C1 segment of cervical spinal cord (tissue), 14 donors: ENCODE measurements around the gene HLF.

ENCODE experiments used
- DNase-seq, 14 donors: peaks; one replicate each; lab custom pipeline; 2025; lab: John Stamatoyannopoulos, UW

The HLF gene

DNA sequence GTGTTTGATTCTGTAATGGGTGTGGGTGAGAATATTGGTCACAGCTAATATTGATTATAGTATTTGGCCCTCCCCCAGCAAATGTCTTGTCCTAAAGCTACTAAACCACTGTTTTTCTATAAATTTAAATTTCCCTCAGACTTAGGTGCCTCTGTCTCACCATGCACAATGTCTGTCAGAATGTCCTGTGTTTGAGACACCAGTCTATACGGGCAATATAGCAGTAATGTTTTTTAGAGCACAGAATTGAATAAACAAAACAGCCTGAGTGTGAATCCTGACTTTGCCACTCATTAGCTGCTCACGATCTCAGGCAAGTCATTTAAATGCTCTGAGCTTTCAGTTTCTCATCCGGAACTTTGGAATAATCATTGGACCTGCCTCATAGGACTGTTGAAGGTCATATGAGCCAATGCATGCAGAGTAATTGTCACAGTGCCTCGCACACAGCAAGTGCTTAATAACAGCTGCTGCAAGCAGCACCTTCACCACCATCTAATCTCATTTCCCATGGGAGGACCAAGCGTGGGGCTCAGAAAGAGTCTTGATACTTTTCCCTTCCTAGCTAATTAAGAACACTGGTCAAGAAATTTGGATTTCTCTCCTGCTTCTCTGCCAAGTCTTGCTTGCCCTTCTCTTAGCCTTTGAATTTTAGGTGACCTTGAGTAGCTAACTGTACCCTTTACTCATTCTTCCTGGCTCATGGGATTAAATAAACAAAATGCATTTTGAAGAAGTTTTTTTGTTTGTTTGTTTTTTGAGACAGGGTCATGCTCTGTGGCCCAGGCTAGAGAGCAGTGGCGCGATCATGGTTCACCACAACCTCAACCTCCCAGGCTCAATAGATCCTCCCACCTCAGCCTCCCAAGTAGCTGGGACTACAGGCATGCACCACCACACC lies 9.8 kb downstream of the HLF start:
- no peak for DNase-seq

DNA sequence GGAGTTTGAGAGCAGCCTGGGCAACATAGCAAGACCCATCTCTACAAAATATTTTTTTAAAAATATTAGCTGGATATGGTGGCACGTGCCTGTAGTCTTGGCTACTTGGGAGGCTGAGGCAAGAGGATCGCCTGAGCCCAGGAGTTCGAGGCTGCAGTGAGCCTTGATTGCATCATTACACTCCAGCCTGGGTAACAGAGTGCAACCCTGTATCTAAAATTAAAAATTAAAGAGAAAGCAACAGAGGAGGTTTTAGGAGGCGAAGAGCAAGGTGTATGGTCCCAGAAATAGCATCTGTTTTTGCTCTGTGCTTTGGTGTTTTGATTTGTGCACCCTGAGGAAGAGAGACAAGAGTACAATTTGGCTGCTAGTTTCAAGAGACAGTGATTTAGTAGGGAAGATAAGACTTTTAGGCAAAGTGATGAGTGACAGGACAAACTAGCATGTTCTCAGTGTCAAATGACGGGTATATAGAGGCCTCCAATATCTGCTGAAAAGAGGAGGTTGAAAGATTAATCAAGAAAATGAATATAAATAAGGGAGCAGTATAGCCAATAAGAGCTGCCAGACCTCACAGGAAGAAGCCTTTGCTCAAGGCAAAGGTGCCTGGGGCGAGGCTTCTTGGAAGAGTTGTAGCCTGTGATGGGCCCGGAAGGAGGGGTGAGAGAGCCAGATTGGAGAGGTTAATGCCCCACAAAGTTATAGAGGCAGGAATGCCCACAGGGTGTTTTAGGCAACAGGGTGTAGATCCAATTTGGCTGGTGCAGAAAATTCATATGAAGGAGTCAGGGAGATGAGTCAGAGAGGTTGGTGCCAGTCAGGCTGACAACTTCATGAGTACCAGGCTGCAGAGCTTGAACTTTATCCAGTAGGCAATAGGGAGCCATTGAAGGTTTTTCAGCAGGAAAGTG lies 11.4 kb downstream of the HLF start:
- no peak for DNase-seq

DNA sequence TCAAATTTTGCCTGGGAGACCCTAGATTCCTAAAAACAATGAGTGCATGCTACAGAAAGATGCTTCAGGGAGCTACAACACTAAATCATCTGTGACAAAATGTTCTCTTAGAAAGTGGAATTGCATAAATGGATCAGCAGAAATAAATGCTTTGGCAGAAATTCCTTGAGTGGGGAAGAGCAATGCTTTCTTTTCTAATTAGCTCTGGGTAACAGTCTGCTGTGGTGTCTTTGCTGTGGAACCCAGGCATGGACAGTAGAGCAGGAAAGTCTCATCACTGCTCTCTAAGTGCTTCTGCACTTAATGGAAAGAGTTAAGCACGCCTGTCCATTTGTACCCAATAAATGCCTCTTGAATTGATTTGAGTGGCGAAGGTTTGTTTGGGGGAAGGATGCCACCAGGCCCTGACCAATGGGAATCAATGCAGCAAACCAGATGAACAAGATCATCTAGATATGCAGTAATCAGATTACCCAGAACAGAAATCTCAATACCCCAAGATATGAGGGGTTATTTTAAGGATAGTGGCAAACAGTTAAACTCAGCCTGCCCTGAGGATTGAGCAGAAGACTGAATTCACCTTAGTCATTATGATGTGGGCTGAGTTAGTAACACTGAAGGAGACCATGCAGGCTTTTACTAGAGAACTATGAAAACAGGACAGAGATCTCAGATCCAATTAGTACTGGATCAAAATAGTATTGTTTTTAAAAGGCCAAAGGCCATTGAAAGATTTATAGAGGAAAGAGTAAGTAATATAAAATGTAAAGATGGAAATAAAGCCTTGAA lies 13.6 kb downstream of the HLF start:
- DNase-seq = no peak

DNA sequence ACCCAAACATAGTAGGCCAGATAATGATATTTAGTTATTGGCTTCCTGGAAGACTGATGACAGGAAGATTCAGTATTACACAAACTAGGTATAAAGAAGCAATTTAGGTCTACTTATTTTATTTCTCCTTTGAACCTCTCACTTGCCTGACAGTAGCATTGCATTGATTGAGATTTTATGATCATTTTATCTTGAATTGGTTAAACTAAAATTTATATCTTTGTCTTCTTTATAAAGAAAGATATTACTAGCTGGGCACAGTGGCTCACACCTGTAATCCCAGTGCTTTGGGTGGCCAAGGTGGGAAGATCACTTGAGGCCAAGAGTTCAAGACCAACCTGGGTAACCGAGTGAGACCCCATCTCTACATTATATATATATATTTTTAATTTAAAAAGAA lies 14.4 kb downstream of the HLF start:
- DNase-seq = no peak

DNA sequence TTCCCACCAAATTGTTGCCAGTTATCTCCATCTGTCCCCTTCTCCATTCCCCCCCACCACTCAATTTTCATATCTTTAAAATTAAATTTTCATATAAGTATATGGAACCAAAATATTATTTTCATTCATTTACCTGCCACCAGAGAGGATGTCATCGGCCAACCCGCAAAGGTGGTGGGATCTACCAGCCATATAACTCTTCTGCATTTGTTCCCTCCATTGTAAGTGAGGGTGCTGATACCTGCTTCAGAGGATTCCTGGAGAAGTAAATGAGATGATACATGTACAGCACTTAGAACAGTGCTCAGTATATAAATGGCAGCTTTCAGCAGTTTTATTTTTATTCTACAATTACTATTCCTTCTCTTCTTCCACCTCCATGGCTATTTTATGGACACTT lies 15.0 kb downstream of the HLF start:
- DNase-seq = no peak

DNA sequence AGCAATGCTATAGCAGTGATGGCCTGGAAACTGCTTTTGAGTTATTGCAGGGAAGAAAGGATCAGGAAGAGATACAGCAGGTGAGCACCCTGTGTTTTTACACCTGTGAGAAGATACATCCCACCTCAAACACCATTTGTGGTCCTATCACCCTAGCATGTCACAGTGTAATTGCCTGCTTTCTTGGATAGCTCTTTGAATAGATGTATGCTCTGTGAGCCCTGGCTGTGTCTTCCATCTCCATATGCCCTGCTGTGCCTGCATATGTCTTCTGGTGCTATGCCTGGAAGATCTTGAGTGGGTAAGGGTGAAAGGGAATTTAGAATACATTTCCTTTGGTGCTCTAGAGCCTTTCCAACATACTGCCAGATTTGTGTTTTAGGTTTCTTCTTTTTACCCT lies 15.5 kb downstream of the HLF start:
- no peak for DNase-seq

DNA sequence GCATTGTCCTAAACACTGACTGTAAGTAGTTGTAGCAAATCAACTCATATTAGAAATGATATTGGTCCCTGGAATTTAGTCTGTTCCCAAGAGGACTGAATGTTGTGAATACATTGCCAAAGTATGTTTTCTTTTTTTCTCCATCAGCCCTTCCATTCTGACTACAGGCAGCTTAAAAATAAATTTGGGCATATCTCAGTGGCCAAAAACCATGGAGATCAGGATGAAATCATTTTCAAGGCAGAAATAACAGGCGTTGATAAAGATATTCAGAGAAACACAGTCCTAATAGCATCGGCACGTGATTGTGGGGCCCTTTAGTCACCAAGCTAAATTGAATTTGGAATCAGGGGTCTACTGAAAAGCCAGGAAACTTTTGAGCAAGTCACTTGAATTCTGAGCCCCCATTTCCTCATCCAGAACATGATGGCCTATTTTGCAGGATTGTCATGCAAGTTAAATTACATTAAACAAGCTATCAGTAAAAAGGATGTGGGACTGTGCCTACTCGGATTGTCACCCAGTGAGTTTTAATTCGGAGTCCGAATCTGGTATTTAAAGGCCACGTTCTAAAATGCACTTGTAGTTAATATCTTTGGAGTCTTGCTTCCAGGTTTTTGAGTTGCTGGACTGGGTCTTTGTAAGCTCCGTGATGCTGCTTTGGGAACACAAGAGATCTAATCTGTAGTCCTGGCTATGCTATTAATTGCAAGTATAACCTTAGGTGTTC lies 17.1 kb downstream of the HLF start:
- DNase-seq = no peak

DNA sequence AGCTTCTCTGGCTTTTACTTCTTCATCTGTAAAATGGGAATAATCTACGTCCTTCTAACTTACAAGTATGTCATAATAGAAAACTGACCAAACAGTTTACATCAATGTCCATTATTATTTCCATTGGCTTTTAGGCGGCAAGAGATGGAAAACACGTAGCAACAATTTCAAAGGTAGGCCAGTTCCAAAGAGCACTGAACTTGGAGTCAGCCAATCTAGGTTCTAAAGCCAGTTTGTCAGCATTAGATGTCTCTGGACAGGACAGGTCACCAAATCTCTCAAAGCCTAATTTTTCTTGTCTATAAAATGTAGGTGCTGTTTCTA lies 17.6 kb downstream of the HLF start:
- no peak for DNase-seq

DNA sequence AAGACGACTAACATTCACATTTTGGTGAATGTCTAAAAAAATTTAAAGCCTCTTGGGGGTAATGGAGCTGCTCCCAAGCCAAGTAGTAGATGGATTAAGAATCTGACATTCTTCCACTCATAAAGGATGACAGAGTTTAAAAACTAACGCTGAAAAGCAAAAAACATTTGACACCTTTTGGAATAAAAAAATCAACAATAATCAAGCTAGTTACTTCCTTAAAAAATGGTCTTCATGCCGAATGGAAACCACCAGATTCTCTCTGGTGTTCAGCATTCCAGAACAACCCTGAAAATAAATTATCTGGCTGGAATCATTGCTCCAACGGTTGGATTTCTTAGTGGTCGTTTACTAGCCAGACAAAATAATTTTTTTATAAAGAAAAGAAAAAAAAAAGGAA lies 18.0 kb downstream of the HLF start:
- DNase-seq = no peak

DNA sequence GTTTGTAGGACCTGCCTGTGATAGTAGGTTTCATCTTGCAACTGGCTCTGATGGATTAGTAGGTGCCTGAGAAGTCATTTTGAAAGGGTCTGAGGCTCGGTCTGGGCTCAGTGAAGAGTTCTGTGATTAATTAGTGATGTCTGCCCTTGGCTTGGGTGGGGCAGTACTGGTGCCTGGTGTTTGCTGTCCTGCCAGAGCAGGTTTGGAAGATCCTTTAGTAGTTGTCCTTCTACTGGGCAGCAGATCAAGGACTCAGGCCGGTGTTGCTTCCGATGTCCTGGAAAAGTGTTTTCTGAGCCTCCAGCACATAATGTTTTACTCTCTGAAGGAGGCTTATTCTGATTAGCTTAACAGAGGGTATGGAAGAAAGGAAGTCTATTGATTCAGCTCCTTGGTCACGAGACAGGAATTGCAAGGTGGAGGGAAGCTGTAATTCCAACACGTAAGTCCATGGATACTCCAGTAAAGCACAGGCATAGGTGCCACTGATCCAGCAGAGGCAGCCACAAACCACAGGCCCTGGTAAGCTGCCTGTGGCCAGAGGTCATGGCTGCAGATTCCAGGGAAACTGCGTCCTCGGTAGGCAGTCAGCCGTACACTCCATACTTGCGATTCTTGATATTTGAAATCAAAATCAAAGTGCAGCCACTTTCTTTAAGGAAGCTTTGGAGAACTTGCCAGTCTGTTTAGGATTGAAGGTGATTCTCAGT lies 18.7 kb downstream of the HLF start:
- DNase-seq = no peak

DNA sequence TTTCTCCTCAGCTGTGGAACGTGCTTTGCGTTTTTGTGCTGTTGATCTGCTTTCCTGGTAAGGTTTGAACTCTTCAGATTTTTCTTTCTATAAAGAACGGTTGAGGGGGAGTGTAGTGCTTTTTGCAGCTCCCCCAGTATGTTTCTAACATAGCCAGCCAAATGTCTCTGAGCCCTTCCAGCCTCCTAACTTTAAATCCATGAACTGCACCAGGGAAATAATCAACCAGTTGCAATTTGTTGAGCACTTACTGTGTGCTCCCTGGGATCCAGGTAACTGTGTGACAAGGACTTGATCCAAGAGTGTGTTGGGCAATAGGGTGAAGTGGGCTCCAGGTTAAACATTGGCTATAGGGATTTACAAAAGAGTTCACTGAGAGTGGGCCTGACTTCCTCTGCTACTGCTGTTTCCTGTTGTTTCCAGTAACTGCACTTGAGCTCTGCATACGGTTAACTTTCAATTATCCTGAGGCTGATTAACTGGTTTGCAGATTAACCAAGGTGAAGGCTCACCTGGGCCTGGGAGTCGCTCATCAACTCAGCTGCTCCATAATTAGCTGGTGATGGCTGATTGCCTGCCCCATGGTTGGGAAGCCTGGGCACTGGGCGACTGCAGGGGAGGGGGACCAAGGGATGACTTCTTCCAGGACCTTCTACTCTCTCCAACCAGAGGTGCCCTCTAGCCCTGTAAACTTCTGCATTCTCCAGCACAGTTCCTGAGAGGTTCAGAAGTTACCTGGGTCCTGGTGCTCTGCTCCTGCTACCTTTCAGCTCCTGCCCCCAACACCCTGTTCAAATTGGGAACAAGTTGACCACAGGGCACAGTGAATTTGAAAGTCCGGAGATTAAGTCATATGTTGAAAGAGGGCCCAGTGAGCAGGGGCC lies 19.5 kb downstream of the HLF start:
- no peak for DNase-seq

DNA sequence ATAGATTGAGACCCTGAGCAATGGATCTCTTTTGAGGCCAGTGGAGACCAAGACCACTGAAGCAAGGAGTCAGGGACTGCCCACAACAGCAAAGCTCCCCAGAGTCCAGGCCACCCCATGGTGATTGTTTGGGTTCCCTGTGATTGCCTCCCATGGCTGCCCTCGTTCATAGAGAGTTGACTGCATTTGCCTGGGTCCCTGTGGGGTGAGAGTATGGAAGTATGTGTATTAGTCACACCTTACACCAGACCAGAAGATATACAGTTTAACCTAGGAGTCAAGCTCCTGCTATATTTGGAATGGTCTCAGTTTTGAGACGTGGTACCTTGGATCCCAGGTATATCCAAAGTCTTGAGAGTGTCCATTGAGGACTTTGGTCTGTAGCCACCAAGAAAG lies 20.2 kb downstream of the HLF start:
- DNase-seq = no peak

DNA sequence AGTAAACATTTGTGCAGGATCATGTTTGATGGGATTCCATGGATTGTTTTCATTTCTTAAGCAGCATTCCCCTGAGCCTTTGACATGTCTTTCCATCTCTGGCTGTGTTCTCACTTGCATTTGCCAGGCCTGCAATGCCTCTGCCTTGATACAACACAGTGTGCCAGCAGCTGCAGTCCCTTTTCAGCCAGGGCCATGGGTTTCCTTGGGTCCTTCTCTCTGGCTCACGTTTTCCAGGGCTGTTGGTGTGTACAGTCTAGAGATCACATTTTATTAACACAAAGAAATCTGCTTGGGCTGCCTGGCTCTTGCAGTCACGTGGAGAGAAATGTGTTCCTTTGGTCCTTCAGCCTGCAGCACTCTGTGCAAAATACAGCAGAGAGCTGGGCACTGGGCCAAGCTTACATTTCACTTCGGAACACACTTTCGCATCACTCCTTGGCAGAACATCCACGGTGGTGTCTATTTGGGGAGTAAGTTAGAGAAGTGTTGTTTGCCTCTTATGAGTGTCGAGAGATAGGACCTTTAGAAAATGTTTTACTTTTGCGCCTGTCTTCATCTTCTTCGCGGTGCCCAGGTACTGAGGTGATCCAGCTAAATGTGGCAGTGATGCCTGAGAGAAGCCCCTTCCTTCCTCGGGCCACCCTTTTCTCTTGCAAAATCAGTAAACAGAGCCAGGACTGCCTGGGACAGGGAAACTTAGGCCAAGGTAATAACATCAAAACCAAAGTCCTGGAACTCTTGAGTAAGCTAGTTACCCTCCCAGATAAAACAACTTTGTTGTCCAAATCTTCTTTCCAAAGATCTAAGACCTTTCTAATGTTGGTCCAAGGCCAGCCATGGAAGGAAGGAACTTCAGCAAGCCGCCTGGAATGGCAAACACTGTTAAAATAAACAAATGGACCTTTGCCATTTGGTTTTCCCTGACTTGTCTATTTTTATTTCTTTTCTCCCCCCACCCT lies 20.9 kb downstream of the HLF start:
- peak in 6 of 14 donors; percentile 12 to 63 (median 27) for DNase-seq

DNA sequence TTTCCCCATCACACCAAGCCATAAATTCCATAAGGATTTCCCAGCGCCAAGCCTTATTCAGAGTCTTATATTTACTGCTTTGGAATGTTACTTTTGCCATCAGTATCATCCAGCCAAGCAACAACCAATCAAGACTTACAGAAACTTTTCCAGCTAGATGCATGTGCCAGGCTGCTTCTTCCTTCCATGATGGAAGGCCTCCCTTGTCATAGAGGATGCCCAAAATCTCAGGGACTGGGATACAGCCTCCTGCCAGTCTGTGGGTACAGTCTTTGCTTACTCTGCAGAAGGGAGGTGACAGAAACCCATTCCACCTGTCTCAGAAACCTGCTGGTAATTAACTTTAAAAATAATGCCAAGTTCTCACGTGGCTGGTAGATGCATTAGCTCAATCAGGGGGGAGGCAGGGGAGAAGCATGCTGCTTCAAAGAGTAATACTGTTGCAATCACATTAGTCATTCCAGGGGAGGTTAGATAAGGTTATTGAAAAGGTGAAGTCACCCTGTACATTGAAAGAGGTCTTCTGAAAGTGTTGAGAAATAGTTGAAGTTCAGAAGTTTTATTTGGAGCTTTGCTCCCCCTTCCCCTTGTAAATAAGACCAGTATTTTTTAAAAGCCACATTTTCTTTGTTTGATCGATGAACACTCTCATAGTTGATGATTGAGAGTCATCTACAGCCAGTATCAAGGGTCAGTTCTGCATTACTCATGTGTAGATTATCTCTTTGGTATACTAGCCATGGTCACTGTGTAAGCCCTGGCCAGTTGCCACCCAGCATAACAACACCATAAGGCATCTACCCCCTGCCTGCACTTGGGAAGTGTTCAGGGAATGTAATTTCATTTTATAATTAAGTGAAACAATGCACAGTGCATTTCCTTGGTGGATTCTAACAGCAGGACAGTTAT lies 22.2 kb downstream of the HLF start:
- peak in 1 of 14 donors; percentile 69 for DNase-seq

DNA sequence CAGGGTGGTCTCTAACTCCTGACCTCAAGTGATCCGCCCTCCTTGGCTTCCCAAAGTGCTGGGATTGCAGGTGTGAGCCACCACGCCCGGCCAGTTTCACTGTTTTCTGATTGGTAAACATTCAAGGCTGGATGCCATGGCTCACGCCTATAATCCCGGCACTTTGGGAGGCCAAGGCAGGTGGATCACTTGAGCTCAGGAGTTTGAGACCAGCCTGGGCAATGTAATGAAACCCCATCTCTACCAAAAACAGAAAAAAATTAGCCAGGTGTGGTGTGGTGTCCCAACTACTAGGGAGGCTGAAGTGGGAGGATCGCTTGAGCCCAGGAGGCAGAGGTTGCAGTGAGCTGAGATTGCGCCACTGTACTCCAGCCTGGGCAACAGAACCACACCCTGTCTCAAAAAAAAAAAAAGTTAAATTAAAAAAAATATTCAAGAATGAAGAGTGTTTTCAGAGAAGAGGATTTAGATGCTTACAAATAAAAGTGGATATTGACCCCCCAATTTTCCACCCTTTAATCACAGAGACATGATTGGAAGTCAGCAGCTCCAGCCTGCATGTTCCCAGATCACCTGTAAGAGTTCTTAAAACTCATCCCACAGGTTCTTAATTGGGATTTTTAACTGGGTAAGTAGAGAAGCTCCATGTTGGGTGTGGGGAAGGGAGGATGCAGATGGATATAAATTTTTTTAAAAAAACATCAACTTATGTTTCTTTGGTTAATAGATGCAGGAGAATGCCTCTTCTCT lies 23.8 kb downstream of the HLF start:
- DNase-seq = no peak

DNA sequence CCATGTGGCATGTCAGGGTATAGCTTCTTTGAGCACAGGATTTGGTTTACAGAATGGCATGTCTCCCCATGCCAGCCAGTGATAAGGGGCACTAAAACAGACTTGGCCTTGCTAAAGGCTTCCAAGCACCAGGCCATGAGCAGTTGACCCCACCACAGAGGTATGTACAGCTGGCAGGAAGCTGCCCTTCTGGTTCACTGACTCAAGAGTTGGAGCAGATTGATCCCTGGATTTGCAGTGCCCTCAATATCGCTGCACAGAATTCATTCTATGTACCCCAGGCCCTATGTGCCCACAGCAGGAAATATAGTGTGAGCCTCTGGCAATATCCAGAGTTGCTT lies 24.3 kb downstream of the HLF start:
- DNase-seq = no peak

DNA sequence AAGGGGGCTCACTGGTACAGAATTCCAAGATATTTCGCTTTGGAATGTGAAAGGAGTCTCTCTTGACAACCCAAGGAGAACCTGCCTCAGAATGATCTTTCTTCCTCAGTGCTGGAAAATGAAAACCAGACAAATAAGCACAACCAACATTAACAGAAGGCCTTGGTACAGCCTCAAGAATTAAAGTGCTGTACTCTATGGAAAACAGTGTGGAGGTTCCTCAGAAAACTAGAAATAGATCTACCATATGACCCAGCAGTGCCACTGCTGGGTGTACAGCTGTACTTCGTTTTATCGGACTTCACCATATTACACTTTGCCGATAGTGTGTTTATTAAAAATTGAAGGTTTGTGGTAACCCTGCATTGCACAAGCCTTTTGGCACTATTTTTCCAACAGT lies 25.2 kb downstream of the HLF start:
- no peak for DNase-seq
